Transverse colon (tissue), 4 donors: ENCODE data around the gene ZFYVE27. TPM values are rescaled to one million over a fixed set of nuclear protein-coding genes. Genes with fewer than 3 reads are reported as not detected.

Experiments used
- DNase-seq: peaks from one replicate; pipeline ENCODE4 v3.0.0-alpha.2; 2019
- H3K27ac ChIP-seq, 4 donors: fragments of 200-600 bp; sonication (generic); 2 replicates each; pipeline ENCODE4 v1.5.1; 2016 to 2018; ENCODE audit warnings: inconsistent platforms in 4 of 4
- H3K27me3 ChIP-seq: fragments of 200-600 bp; sonication (generic); 2 replicates; pipeline ENCODE4 v1.5.1; 2017; ENCODE audit warnings: inconsistent platforms
- H3K36me3 ChIP-seq, 4 donors: fragments of 200-600 bp; sonication (generic); 2 replicates each; pipeline ENCODE4 v1.5.1; 2017 to 2019; ENCODE audit warnings: inconsistent platforms in 4 of 4
- H3K4me1 ChIP-seq, 4 donors: fragments of 200-600 bp; sonication (generic); 2 replicates each; pipeline ENCODE4 v1.5.1; 2017 to 2020; ENCODE audit warnings: inconsistent platforms in 4 of 4
- H3K4me3 ChIP-seq, 4 donors: fragments of 200-600 bp; sonication (generic); 1 replicate in 1 of 4; 2 replicates in 3 of 4; pipeline versions ENCODE4 v1.5.1 to v1.6.1; 2017 to 2019; ENCODE audit warnings: inconsistent platforms in 4 of 4
- H3K9me3 ChIP-seq, 2 donors: fragments of 200-600 bp; sonication (generic); 2 replicates each; pipeline ENCODE4 v1.5.1; 2017 to 2019; ENCODE audit warnings: inconsistent platforms in 2 of 2
- EP300 ChIP-seq: sonication (generic); formaldehyde crosslinking; IDR thresholded peaks from one replicate; pipeline ENCODE4 v1.6.1; 2017; ENCODE audit warnings: antibody characterized with exemption, low read depth
- POLR2A ChIP-seq: fragments of 450-650 bp; IDR thresholded peaks from one replicate; pipeline ENCODE4 v1.6.1; 2016; ENCODE audit warnings: antibody characterized with exemption, mild to moderate bottlenecking, moderate library complexity
- POLR2AphosphoS5 ChIP-seq, 3 donors: sonication (generic); formaldehyde crosslinking; IDR thresholded peaks; one replicate each; pipeline ENCODE4 v1.6.1; 2016; ENCODE audit warnings: antibody characterized with exemption in 3 of 3
- WGBS, 2 donors: methylation state at CpG; one replicate each; pipeline ENCODE4 v1.1.5; 2018; ENCODE audit warnings: low coverage in 1 of 2; 5-methylcytosine and 5-hydroxymethylcytosine counted together
- in situ Hi-C, 4 donors: fragments of 200-750 bp; cut with MboI; loops; one replicate each; pipeline versions ENCODE4 v1.15.0 to v1.15.1; 2017; ENCODE audit warnings: low sequenced_read_pairs in 3 of 4, low pct_ligation_motif_present in 1 of 4, low pct_unique_long_range_greater_than_20kb in 1 of 4
- intact Hi-C: fragments of 100-400 bp; cut with DNase I; formaldehyde crosslinking; loops from one replicate; pipeline ENCODE4 v1.15.1; 2023; ENCODE audit warnings: low total_unique reads
- total RNA-seq, 4 donors: library from RNA; depleted of rRNA; stranded (reverse); fragments of >200 nt; gene quantifications; one replicate each; pipeline ENCODE4 v1.1.0, GENCODE V29; 2016
- TF ChIP-seq, protein P1 (sequence below), 5 experiments: fragments of 200-600 bp in 3 of 5; fragments of 450-650 bp in 2 of 5; sonication (generic) in 3 of 5; IDR thresholded peaks; 1 replicate in 2 of 5; 2 replicates in 3 of 5; pipeline ENCODE4 v1.5.1; 2016 to 2017; ENCODE audit warnings: antibody characterized with exemption in 5 of 5, inconsistent platforms in 3 of 5, mild to moderate bottlenecking in 2 of 5, moderate library complexity in 1 of 5

The ZFYVE27 gene
- total RNA-seq, result 100 to 1,000 TPM in 1 of 4 donors, 10 to 100 TPM in 3; 46.4 to 102 (median 63.9) TPM

- TF ChIP-seq POLR2A, result peak; percentile 97
- no peak for TF ChIP-seq EP300
- TF ChIP-seq, protein P1, sequence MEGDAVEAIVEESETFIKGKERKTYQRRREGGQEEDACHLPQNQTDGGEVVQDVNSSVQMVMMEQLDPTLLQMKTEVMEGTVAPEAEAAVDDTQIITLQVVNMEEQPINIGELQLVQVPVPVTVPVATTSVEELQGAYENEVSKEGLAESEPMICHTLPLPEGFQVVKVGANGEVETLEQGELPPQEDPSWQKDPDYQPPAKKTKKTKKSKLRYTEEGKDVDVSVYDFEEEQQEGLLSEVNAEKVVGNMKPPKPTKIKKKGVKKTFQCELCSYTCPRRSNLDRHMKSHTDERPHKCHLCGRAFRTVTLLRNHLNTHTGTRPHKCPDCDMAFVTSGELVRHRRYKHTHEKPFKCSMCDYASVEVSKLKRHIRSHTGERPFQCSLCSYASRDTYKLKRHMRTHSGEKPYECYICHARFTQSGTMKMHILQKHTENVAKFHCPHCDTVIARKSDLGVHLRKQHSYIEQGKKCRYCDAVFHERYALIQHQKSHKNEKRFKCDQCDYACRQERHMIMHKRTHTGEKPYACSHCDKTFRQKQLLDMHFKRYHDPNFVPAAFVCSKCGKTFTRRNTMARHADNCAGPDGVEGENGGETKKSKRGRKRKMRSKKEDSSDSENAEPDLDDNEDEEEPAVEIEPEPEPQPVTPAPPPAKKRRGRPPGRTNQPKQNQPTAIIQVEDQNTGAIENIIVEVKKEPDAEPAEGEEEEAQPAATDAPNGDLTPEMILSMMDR (IDR thresholded peaks at IDR 0.05), result no peak
- TF ChIP-seq POLR2AphosphoS5 (IDR thresholded peaks at IDR 0.05), result peak; percentile 98 to 99 (median 99)
- H3K27me3 ChIP-seq, result no peaks in the 10 kb centered on the region
- H3K9me3 ChIP-seq, result no peaks in the 10 kb centered on the region
- WGBS, 2 donors, result 1% methylated on average over 57 of the region's 72 CpGs; no CpG with 5 or more reads in 1 of the 2 donors
- in situ Hi-C loops (loop anchor here in 1 of 4 donors (10.0 kb wide), 1 partner anchor 52 kb away; the partner anchor contains the start of gene AVPI1), intact Hi-C loops (no loop called here)
- peak within 1 kb of the TSS; percentile 92 to 98 (median 95) for H3K27ac ChIP-seq
- H3K36me3 ChIP-seq, result peaks cover 0 to 17% (median 5%) of the 10 kb centered on the region in 4 donors
- H3K4me3 ChIP-seq, result peak within 1 kb of the TSS; percentile 70 to 95 (median 88)
- H3K4me1 ChIP-seq, result peaks cover 8 to 24% (median 13%) of the 10 kb centered on the region in 4 donors
- DNase-seq, result peak; percentile 98
These were observed at the start of gene ZFYVE27 for GRCh38 chr10:97736902-97737769. Gene ZFYVE27, plus strand, starts transcription at chr10:97737128. Its CDS starts 1,350 bp downstream, at chr10:97738478.

- intact Hi-C loops, result no loop called here
- H3K27ac ChIP-seq, result peak overlapping the region; percentile 90 to 93 (median 92)
- in situ Hi-C loops, result loop anchor here in 1 of 4 donors (10.0 kb wide), 1 partner anchor 47 kb away; the partner anchor contains the start of gene ZFYVE27
- DNase-seq, result no peak
- 44 to 45% methylated on average over 10 to 14 of the region's 14 CpGs for WGBS, 2 donors
- no peaks in the 10 kb centered on the region for H3K36me3 ChIP-seq
- H3K4me3 ChIP-seq, result peak overlapping the region in 3 of 4 donors; percentile 51 to 65 (median 62)
- TF ChIP-seq, protein P1 (IDR thresholded peaks at IDR 0.05), result no peak
- peak in 1 of 3 donors; percentile 20 for TF ChIP-seq POLR2AphosphoS5 (IDR thresholded peaks at IDR 0.05)
- H3K9me3 ChIP-seq, result no peaks in the 10 kb centered on the region
- H3K4me1 ChIP-seq, result peaks cover 17 to 52% (median 41%) of the 10 kb centered on the region in 4 donors
- no peaks in the 10 kb centered on the region for H3K27me3 ChIP-seq
These were observed 48.8 kb upstream of the ZFYVE27 start for GRCh38 chr10:97687785-97688781.

GRCh38 chr10:97689559-97690020 lies 47.3 kb upstream of the ZFYVE27 start:
- TF ChIP-seq EP300 (no peak), POLR2A (no peak), POLR2AphosphoS5 (IDR thresholded peaks at IDR 0.05) (no peak)
- TF ChIP-seq, protein P1 (IDR thresholded peaks at IDR 0.05), result no peak
- Histone ChIP-seq H3K27ac (peak overlapping the region; percentile 5 to 92 (median 90)), H3K36me3 (no peaks in the 10 kb centered on the region), H3K4me3 (no peak overlapping the region), H3K4me1 (peaks cover 6 to 37% (median 26%) of the 10 kb centered on the region in 4 donors), H3K9me3 (no peaks in the 10 kb centered on the region), H3K27me3 (no peaks in the 10 kb centered on the region)
- in situ Hi-C loops (loop anchor here in 1 of 4 donors (10.0 kb wide), 1 partner anchor 45 kb away; the partner anchor contains the start of gene ZFYVE27), intact Hi-C loops (no loop called here)
- WGBS, 2 donors, result 80% methylated on average over 5 of the region's 5 CpGs; no CpG with 5 or more reads in 1 of the 2 donors
- no peak for DNase-seq
